IPS-18a (cell line): Measurements from ENCODE around the gene GRIK2.

Source experiments
- H3K27ac ChIP-seq: one replicate; pipeline ENCODE4 v1.5.1; 2013; ENCODE audit warnings: low read length
- H3K27me3 ChIP-seq: one replicate; pipeline ENCODE4 v1.6.1; 2013; ENCODE audit warnings: mild to moderate bottlenecking, low read length; ENCODE audit not compliant: control insufficient read depth, insufficient read depth
- H3K36me3 ChIP-seq: one replicate; pipeline ENCODE4 v1.6.1; 2013; ENCODE audit warnings: low read depth, low read length; ENCODE audit not compliant: control insufficient read depth
- H3K4me1 ChIP-seq: one replicate; pipeline ENCODE4 v1.6.1; 2013; ENCODE audit warnings: low read depth, low read length; ENCODE audit not compliant: control insufficient read depth
- H3K4me3 ChIP-seq: one replicate; pipeline ENCODE4 v1.5.1; 2013; ENCODE audit warnings: low read length
- H3K9ac ChIP-seq: one replicate; pipeline ENCODE4 v1.6.1; 2013; ENCODE audit warnings: mild to moderate bottlenecking, low read length, moderate library complexity
- H3K9me3 ChIP-seq: one replicate; pipeline ENCODE4 v1.6.1; 2013; ENCODE audit warnings: low read depth, low read length; ENCODE audit not compliant: control insufficient read depth

The GRIK2 gene

GRCh38 chr6:101722991-101723579, 329.6 kb downstream of the GRIK2 start:
- no peak overlapping the region for H3K9ac ChIP-seq
- H3K9me3 ChIP-seq = no peaks in the 10 kb centered on the region
- no peak overlapping the region for H3K27ac ChIP-seq
- no peaks in the 10 kb centered on the region for H3K27me3 ChIP-seq
- H3K4me3 ChIP-seq = no peak overlapping the region
- H3K36me3 ChIP-seq = no peaks in the 10 kb centered on the region
- H3K4me1 ChIP-seq = peaks cover 16% of the 10 kb centered on the region

- Histone ChIP-seq H3K9me3 (no peaks in the 10 kb centered on the region), H3K4me1 (peaks cover 20% of the 10 kb centered on the region), H3K27me3 (no peaks in the 10 kb centered on the region), H3K4me3 (no peak overlapping the region), H3K36me3 (no peaks in the 10 kb centered on the region), H3K27ac (no peak overlapping the region), H3K9ac (no peak overlapping the region)
Observed at GRCh38 chr6:101728388-101728787, 334.9 kb downstream of the GRIK2 start.

GRCh38 chr6:101728956-101729355, 335.4 kb downstream of the GRIK2 start:
- H3K27ac ChIP-seq = no peak overlapping the region
- H3K9ac ChIP-seq = no peak overlapping the region
- H3K27me3 ChIP-seq = no peaks in the 10 kb centered on the region
- no peaks in the 10 kb centered on the region for H3K9me3 ChIP-seq
- no peak overlapping the region for H3K4me3 ChIP-seq
- no peaks in the 10 kb centered on the region for H3K36me3 ChIP-seq
- peaks cover 20% of the 10 kb centered on the region for H3K4me1 ChIP-seq

- Histone ChIP-seq H3K9me3 (peaks cover 8% of the 10 kb centered on the region), H3K9ac (peak overlapping the region; percentile 22), H3K4me1 (peaks cover 20% of the 10 kb centered on the region), H3K27me3 (no peaks in the 10 kb centered on the region), H3K27ac (peak overlapping the region; percentile 20), H3K36me3 (no peaks in the 10 kb centered on the region), H3K4me3 (no peak overlapping the region)
Observed at GRCh38 chr6:101730954-101731353, 337.4 kb downstream of the GRIK2 start.

GRCh38 chr6:101733899-101734298, 340.4 kb downstream of the GRIK2 start:
- H3K27ac ChIP-seq = no peak overlapping the region
- peaks cover 23% of the 10 kb centered on the region for H3K9me3 ChIP-seq
- no peaks in the 10 kb centered on the region for H3K36me3 ChIP-seq
- no peak overlapping the region for H3K4me3 ChIP-seq
- H3K27me3 ChIP-seq = no peaks in the 10 kb centered on the region
- H3K4me1 ChIP-seq = peaks cover 20% of the 10 kb centered on the region
- no peak overlapping the region for H3K9ac ChIP-seq

- Histone ChIP-seq H3K9ac (no peak overlapping the region), H3K27me3 (no peaks in the 10 kb centered on the region), H3K4me1 (peaks cover 24% of the 10 kb centered on the region), H3K4me3 (no peak overlapping the region), H3K9me3 (peaks cover 23% of the 10 kb centered on the region), H3K36me3 (no peaks in the 10 kb centered on the region), H3K27ac (no peak overlapping the region)
Observed at GRCh38 chr6:101738481-101738880, 345.0 kb downstream of the GRIK2 start.

- Histone ChIP-seq H3K36me3 (no peaks in the 10 kb centered on the region), H3K27ac (no peak overlapping the region), H3K9me3 (peaks cover 18% of the 10 kb centered on the region), H3K9ac (no peak overlapping the region), H3K27me3 (no peaks in the 10 kb centered on the region), H3K4me3 (no peak overlapping the region), H3K4me1 (peaks cover 24% of the 10 kb centered on the region)
Observed at GRCh38 chr6:101740631-101741030, 347.1 kb downstream of the GRIK2 start.

GRCh38 chr6:101741474-101742171, 348.1 kb downstream of the GRIK2 start:
- Histone ChIP-seq H3K4me3 (no peak overlapping the region), H3K36me3 (no peaks in the 10 kb centered on the region), H3K27ac (peak overlapping the region; percentile 54), H3K9ac (no peak overlapping the region), H3K9me3 (peaks cover 10% of the 10 kb centered on the region), H3K27me3 (no peaks in the 10 kb centered on the region), H3K4me1 (peaks cover 24% of the 10 kb centered on the region)

GRCh38 chr6:101747160-101747559, 353.7 kb downstream of the GRIK2 start:
- no peak overlapping the region for H3K27ac ChIP-seq
- no peaks in the 10 kb centered on the region for H3K27me3 ChIP-seq
- no peaks in the 10 kb centered on the region for H3K36me3 ChIP-seq
- H3K4me3 ChIP-seq = no peak overlapping the region
- H3K9me3 ChIP-seq = no peaks in the 10 kb centered on the region
- no peaks in the 10 kb centered on the region for H3K4me1 ChIP-seq
- H3K9ac ChIP-seq = no peak overlapping the region

GRCh38 chr6:101747716-101748115, 354.2 kb downstream of the GRIK2 start:
- Histone ChIP-seq H3K27me3 (no peaks in the 10 kb centered on the region), H3K9ac (no peak overlapping the region), H3K36me3 (no peaks in the 10 kb centered on the region)

GRCh38 chr6:101755931-101756330, 362.4 kb downstream of the GRIK2 start:
- H3K9me3 ChIP-seq = no peaks in the 10 kb centered on the region
- no peaks in the 10 kb centered on the region for H3K27me3 ChIP-seq
- no peak overlapping the region for H3K9ac ChIP-seq
- H3K27ac ChIP-seq = no peak overlapping the region
- no peak overlapping the region for H3K4me3 ChIP-seq
- H3K36me3 ChIP-seq = no peaks in the 10 kb centered on the region
- H3K4me1 ChIP-seq = peaks cover 7% of the 10 kb centered on the region

More at GRCh38 chr6:101747716-101748115, 354.2 kb downstream of the GRIK2 start:
- Histone ChIP-seq H3K27ac (no peak overlapping the region), H3K4me3 (no peak overlapping the region), H3K4me1 (no peaks in the 10 kb centered on the region), H3K9me3 (no peaks in the 10 kb centered on the region)

- Histone ChIP-seq H3K9me3 (no peaks in the 10 kb centered on the region), H3K36me3 (no peaks in the 10 kb centered on the region), H3K4me3 (no peak overlapping the region), H3K9ac (no peak overlapping the region), H3K27me3 (no peaks in the 10 kb centered on the region), H3K27ac (no peak overlapping the region), H3K4me1 (peaks cover 10% of the 10 kb centered on the region)
Observed at GRCh38 chr6:101758368-101758767, 364.9 kb downstream of the GRIK2 start.
